DOHH2 (cell line): ENCODE data around the gene TARM1.
"Not testable (repeated sequence)": the region's sequence is repeated elsewhere in the genome, so short reads cannot be mapped to it uniquely, and the experiment has no call there.

ENCODE experiments used
- H3F3A ChIP-seq: fragments of 200-600 bp; sonication (generic), shearing (Covaris generic); 2 replicates; pipeline ENCODE4 v1.6.0; 2016; ENCODE audit warnings: antibody characterized with exemption, mild to moderate bottlenecking; ENCODE audit not compliant: control insufficient read depth, insufficient read depth
- H3K27ac ChIP-seq: fragments of 200-600 bp; sonication (generic); 2 replicates; pipeline ENCODE4 v1.5.1; 2014; ENCODE audit warnings: low read depth, mild to moderate bottlenecking, low read length, moderate library complexity
- H3K27me3 ChIP-seq: fragments of 200-600 bp; sonication (generic); 2 replicates; pipeline ENCODE4 v1.6.1; 2014; ENCODE audit warnings: mild to moderate bottlenecking, low read length, mixed read lengths; ENCODE audit not compliant: control insufficient read depth
- H3K36me3 ChIP-seq: fragments of 200-600 bp; sonication (generic); 2 replicates; pipeline ENCODE4 v1.6.1; 2014; ENCODE audit warnings: mild to moderate bottlenecking, low read length, moderate library complexity, mixed read lengths; ENCODE audit not compliant: control insufficient read depth
- H3K4me1 ChIP-seq: fragments of 200-600 bp; sonication (generic); 2 replicates; pipeline ENCODE4 v1.6.1; 2014; ENCODE audit warnings: mild to moderate bottlenecking, low read length, mixed read lengths; ENCODE audit not compliant: control insufficient read depth
- H3K4me2 ChIP-seq: fragments of 200-600 bp; sonication (generic); 2 replicates; pipeline ENCODE4 v1.6.0; 2014; ENCODE audit warnings: mild to moderate bottlenecking, low read length, moderate library complexity
- H3K4me3 ChIP-seq: fragments of 200-600 bp; sonication (generic); 2 replicates; pipeline ENCODE4 v1.5.1; 2014; ENCODE audit warnings: mild to moderate bottlenecking, low read length, mixed read lengths
- H3K79me2 ChIP-seq: fragments of 200-600 bp; sonication (generic); 2 replicates; pipeline ENCODE4 v1.6.1; 2014; ENCODE audit warnings: mild to moderate bottlenecking, low read length, mixed read lengths; ENCODE audit not compliant: control insufficient read depth
- H3K9me2 ChIP-seq: fragments of 200-600 bp; sonication (generic); replicated peaks from 2 replicates; pipeline ENCODE4 v1.6.1; 2014; ENCODE audit warnings: mild to moderate bottlenecking, low read length, mixed read lengths; ENCODE audit not compliant: control insufficient read depth
- H3K9me3 ChIP-seq: fragments of 200-600 bp; sonication (generic); 2 replicates; pipeline ENCODE4 v1.6.1; 2014; ENCODE audit warnings: antibody characterized with exemption, low read length, mixed read lengths; ENCODE audit not compliant: control insufficient read depth, insufficient read depth
- H4K20me1 ChIP-seq: fragments of 200-600 bp; sonication (generic); 2 replicates; pipeline ENCODE4 v1.6.0; 2014; ENCODE audit warnings: low read depth, mild to moderate bottlenecking, antibody characterized with exemption, low read length, moderate library complexity; ENCODE audit not compliant: control insufficient read depth, insufficient read depth
- EZH2phosphoT487 ChIP-seq: fragments of 200-600 bp; sonication (generic); IDR thresholded peaks from 2 replicates; pipeline ENCODE4 v1.6.1; 2017; ENCODE audit warnings: borderline replicate concordance, mild to moderate bottlenecking, antibody characterized with exemption, low read length, moderate library complexity, mixed read lengths
- TF ChIP-seq, protein P1 (sequence below): fragments of 200-600 bp; sonication (generic); IDR thresholded peaks from one replicate; pipeline ENCODE4 v1.5.1; 2014; ENCODE audit warnings: antibody characterized with exemption, mild to moderate bottlenecking, low read depth, low read length; ENCODE audit not compliant: poor library complexity, severe bottlenecking

TARM1 gene

DNA sequence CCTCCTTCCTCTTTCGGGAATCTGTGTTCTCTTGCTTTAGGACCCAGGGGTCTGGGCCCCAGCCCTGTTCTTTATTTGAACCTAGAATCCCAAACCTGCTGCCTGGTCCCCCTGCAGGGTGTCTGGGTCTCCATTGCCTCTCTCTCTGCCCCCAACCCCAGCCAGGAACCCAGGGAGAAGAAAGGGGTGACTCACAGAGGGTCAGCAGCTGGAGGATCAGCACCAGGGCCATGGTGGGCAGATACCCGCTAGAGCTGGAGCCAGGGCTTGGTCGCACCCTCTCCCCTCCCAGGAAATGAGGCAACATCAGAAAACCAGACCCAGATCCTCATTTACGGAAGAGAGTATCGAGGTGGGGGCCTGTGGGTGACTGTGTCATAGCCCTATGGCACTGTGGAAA lies 19.4 kb upstream of the TARM1 start, which contains the start of gene OSCAR:
Gene OSCAR, minus strand, starts transcription at position 243 of the 400 bp plus-strand sequence. Its CDS starts 11 bp downstream, at position 232.
- H3K4me3 ChIP-seq = no peak within 1 kb of the TSS

DNA sequence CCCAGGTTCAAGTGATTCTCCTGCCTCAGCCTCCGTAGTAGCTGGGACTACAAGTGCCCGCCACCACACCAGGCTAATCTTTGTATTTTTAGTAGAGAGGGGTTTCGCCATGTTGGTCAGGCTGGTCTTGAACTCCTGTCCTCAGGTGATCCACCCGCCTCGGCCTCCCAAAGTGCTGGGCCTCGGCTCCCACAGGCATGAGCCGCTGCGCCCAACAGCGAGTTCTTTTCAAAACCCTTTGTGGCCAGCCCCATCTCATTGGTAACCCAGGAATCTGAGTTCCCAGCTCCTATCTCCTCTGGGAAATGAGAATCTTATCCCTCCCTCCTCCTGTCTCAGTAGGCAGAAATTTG lies 18.7 kb upstream of the TARM1 start:
- not testable (repeated sequence) for H3F3A ChIP-seq, H3K4me3 ChIP-seq, H3K36me3 ChIP-seq, H3K9me2 ChIP-seq, H3K27me3 ChIP-seq, H3K9me3 ChIP-seq, H4K20me1 ChIP-seq, H3K4me2 ChIP-seq, H3K27ac ChIP-seq
- Histone ChIP-seq H3K79me2 (peaks cover 22% of the 10 kb centered on the region), H3K4me1 (peaks cover 34% of the 10 kb centered on the region)

More for the DNA sequence above, 19.4 kb upstream of the TARM1 start, which contains the start of gene OSCAR:
- Histone ChIP-seq H4K20me1 (no peaks in the 10 kb centered on the region), H3F3A (peaks cover 6% of the 10 kb centered on the region; the same call in 1 of the 2 replicates), H3K27ac (no peak within 1 kb of the TSS), H3K9me3 (no peaks in the 10 kb centered on the region), H3K9me2 (no peaks in the 10 kb centered on the region), H3K79me2 (peaks cover 28% of the 10 kb centered on the region), H3K4me1 (peaks cover 34% of the 10 kb centered on the region), H3K4me2 (no peak within 1 kb of the TSS), H3K36me3 (peaks cover 9% of the 10 kb centered on the region), H3K27me3 (no peaks in the 10 kb centered on the region)
- TF ChIP-seq, protein P1, sequence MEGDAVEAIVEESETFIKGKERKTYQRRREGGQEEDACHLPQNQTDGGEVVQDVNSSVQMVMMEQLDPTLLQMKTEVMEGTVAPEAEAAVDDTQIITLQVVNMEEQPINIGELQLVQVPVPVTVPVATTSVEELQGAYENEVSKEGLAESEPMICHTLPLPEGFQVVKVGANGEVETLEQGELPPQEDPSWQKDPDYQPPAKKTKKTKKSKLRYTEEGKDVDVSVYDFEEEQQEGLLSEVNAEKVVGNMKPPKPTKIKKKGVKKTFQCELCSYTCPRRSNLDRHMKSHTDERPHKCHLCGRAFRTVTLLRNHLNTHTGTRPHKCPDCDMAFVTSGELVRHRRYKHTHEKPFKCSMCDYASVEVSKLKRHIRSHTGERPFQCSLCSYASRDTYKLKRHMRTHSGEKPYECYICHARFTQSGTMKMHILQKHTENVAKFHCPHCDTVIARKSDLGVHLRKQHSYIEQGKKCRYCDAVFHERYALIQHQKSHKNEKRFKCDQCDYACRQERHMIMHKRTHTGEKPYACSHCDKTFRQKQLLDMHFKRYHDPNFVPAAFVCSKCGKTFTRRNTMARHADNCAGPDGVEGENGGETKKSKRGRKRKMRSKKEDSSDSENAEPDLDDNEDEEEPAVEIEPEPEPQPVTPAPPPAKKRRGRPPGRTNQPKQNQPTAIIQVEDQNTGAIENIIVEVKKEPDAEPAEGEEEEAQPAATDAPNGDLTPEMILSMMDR = no peak
- TF ChIP-seq EZH2phosphoT487 = no peak

DNA sequence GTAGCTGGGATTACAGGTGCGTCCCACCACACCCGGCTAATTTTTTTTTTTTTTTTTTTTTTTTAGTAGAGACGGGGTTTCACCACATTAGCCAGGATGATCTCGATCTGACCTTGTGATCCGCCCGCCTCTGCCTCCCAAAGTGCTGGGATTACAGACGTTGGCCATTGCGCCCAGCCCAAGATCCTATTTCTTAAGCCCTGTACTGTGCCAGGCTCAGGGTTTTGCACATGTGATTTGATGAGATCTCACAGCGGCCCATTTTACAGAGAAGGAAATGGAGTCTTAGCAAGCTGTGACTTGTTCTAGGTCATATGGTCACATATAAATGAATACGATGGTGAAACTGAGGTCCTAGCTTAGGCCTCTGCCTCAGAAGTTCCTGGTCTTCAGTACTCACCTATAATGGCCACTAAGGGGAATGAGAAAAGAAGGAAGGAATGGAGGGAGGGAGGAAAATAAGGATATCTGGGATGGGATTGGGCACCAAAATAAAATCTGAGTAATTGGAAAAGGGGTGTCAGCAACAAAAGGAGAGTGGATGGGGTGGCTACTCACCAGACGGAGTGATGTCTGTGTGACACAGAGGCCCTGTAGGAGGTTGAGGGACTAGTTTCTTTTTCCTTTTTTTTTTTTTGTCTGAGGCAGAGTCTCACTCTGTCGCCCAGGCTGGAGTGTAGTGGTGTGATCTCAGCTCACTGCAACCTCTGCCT lies 18.2 kb upstream of the TARM1 start:
- peaks cover 33% of the 10 kb centered on the region for H3K4me1 ChIP-seq
- peaks cover 17% of the 10 kb centered on the region for H3K79me2 ChIP-seq
- peaks cover 6% of the 10 kb centered on the region; the same call in 1 of the 2 replicates for H3F3A ChIP-seq
- no peaks in the 10 kb centered on the region for H3K9me2 ChIP-seq
- TF ChIP-seq, protein P1 = no peak
- TF ChIP-seq EZH2phosphoT487 = no peak
- H3K27me3 ChIP-seq = no peaks in the 10 kb centered on the region
- no peak overlapping the region for H3K4me3 ChIP-seq
- H3K4me2 ChIP-seq = no peak overlapping the region
- peaks cover 3% of the 10 kb centered on the region; the same call in 1 of the 2 replicates for H3K36me3 ChIP-seq
- no peak overlapping the region for H3K27ac ChIP-seq
- peaks cover 1% of the 10 kb centered on the region; the same call in 1 of the 2 replicates for H3K9me3 ChIP-seq
- no peaks in the 10 kb centered on the region for H4K20me1 ChIP-seq

DNA sequence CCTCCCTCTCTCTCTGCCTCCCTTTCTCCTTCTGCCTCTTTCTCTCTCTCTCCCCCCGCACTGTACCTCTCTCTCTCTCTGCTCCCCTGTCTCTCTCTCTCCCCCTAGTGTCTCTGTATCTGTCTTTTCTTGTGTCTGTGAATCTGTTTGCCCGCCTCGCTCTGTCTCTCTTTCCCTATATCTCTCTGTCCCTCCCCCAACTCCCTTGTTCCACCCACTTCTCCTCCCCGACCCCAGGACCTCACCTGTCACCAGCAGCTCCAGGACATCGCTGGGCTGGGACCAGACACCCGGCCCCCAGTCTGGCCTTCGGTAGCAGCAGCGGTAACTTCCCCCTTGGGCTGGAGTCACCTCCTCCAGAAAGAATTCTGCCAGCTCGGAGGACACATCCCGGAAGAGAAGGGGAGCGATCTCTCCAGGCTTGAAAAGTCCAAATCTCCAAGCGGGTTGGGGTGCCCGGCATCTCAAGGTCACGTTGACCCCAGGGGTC lies 15.5 kb upstream of the TARM1 start:
- H3K36me3 ChIP-seq = no peaks in the 10 kb centered on the region
- TF ChIP-seq EZH2phosphoT487 = no peak
- TF ChIP-seq, protein P1 = peak; percentile 52
- peak overlapping the region; percentile 92 for H3K4me3 ChIP-seq
- no peaks in the 10 kb centered on the region for H4K20me1 ChIP-seq
- H3K27ac ChIP-seq = peak overlapping the region; percentile 37
- peaks cover 17% of the 10 kb centered on the region for H3K4me1 ChIP-seq
- peaks cover 3% of the 10 kb centered on the region; the same call in 1 of the 2 replicates for H3K9me3 ChIP-seq
- H3K27me3 ChIP-seq = no peaks in the 10 kb centered on the region
- peak overlapping the region; percentile 100 for H3K4me2 ChIP-seq
- H3F3A ChIP-seq = peaks cover 6% of the 10 kb centered on the region; the same call in 1 of the 2 replicates
- no peaks in the 10 kb centered on the region for H3K79me2 ChIP-seq
- H3K9me2 ChIP-seq = no peaks in the 10 kb centered on the region

DNA sequence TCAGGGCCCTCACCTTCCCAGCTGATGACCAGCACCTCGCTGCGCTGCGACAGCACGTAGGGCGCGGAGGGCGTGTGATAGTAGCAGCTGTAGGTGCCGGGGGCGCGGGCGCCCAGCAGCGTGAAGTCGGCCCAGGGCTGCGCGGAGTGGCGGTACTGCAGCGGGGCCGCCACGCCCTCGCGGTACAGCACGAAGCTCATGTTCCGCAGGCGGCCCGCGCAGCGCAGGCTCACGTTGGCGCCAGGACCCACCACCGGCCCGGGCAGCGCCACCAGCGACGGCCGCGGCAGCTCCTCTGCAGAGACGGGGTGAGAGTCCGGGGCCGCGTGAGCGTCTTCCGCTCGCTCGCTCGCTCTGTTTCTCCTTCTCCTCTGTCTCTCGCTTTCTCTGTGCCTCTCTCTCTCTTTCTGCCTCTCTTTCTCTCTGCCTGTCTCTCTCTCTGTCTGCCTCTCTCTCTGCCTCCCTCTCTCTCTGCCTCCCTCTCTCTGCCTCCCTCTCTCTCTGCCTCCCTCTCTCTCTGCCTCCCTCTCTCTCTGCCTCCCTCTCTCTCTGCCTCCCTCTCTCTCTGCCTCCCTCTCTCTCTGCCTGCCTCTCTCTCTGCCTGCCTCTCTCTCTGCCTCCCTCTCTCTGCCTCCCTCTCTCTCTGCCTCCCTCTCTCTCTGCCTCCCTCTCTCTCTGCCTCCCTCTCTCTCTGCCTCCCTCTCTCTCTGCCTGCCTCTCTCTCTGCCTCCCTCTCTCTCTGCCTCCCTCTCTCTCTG lies 14.9 kb upstream of the TARM1 start:
- not testable (repeated sequence) for H3K27me3 ChIP-seq, H3K36me3 ChIP-seq, H4K20me1 ChIP-seq, H3K9me2 ChIP-seq, H3F3A ChIP-seq, H3K27ac ChIP-seq, H3K79me2 ChIP-seq, H3K9me3 ChIP-seq
- Histone ChIP-seq H3K4me3 (peak overlapping the region; percentile 92), H3K4me2 (peak overlapping the region; percentile 100), H3K4me1 (peaks cover 17% of the 10 kb centered on the region)
